CD4-positive, alpha-beta memory T cell (primary cell): ENCODE results near the gene TOR3A. TPM values are rescaled to one million over a fixed set of nuclear protein-coding genes. Genes with fewer than 3 reads are reported as not detected.
A peak's percentile ranks its signal among the peaks of the same experiment; 100 is the strongest.

Source experiments
- CTCF ChIA-PET: fragments of 350-600 bp; sonication (Branson Sonifier 250); formaldehyde crosslinking; loops from one replicate; lab custom pipeline; 2021; ENCODE audit warnings: inconsistent platforms; ENCODE audit not compliant: partially characterized antibody; lab: Charles Lee
- POLR2A ChIA-PET: fragments of 350-600 bp; sonication (Branson Sonifier 250); formaldehyde crosslinking; loops from one replicate; lab custom pipeline; 2021; ENCODE audit not compliant: partially characterized antibody; lab: Charles Lee
- DNase-seq, 5 donors: peaks; one replicate each; pipeline versions ENCODE4 v3.0.0 to v3.0.0-alpha.2; 2020 to 2022; ENCODE audit warnings: mixed read lengths in 1 of 5
- H3K27ac ChIP-seq: one replicate; pipeline ENCODE4 v1.7.0; 2013; ENCODE audit warnings: low read depth, low read length
- H3K27me3 ChIP-seq: 2 replicates; pipeline ENCODE4 v1.7.0; 2013; ENCODE audit warnings: mild to moderate bottlenecking, low read length, moderate library complexity; ENCODE audit not compliant: insufficient read depth
- H3K36me3 ChIP-seq: 2 replicates; pipeline ENCODE4 v1.7.0; 2013; ENCODE audit warnings: mild to moderate bottlenecking, low read length, moderate library complexity; ENCODE audit not compliant: insufficient read depth
- H3K4me1 ChIP-seq: 2 replicates; pipeline ENCODE4 v1.7.0; 2013; ENCODE audit warnings: mild to moderate bottlenecking, low read length, moderate library complexity; ENCODE audit not compliant: insufficient read depth
- H3K4me3 ChIP-seq, 2 donors: one replicate each; pipeline ENCODE4 v1.7.0; 2013; ENCODE audit warnings: low read length in 2 of 2, mild to moderate bottlenecking in 1 of 2
- H3K9me3 ChIP-seq, 2 donors: one replicate each; pipeline ENCODE4 v1.7.0; 2013; ENCODE audit warnings: low read length in 2 of 2, control low read depth in 1 of 2; ENCODE audit not compliant: control insufficient read depth in 1 of 2
- H3K27ac Mint-ChIP-seq, 7 donors: one replicate each; pipeline ENCODE4 v1.8.0; 2020 to 2021; ENCODE audit warnings: mixed read lengths in 7 of 7, mild to moderate bottlenecking in 6 of 7, inconsistent platforms in 3 of 7, moderate library complexity in 3 of 7
- H3K27me3 Mint-ChIP-seq, 2 donors: one replicate each; pipeline ENCODE4 v1.8.0; 2020 to 2021; ENCODE audit warnings: mixed read lengths in 2 of 2
- H3K36me3 Mint-ChIP-seq, 2 donors: one replicate each; pipeline ENCODE4 v1.8.0; 2020 to 2021; ENCODE audit warnings: mixed read lengths in 2 of 2, inconsistent platforms in 1 of 2, mild to moderate bottlenecking in 1 of 2
- H3K4me1 Mint-ChIP-seq, 4 donors: one replicate each; pipeline ENCODE4 v1.8.0; 2020 to 2021; ENCODE audit warnings: mixed read lengths in 4 of 4, mild to moderate bottlenecking in 1 of 4
- H3K4me3 Mint-ChIP-seq, 8 donors: one replicate each; pipeline ENCODE4 v1.8.0; 2020 to 2021; ENCODE audit warnings: mixed read lengths in 8 of 8, mild to moderate bottlenecking in 7 of 8, moderate library complexity in 6 of 8, inconsistent platforms in 3 of 8
- H3K9me3 Mint-ChIP-seq, 8 donors: one replicate each; pipeline ENCODE4 v1.8.0; 2020 to 2021; ENCODE audit warnings: mixed read lengths in 8 of 8, mild to moderate bottlenecking in 5 of 8, inconsistent platforms in 3 of 8, moderate library complexity in 1 of 8
- intact Hi-C: fragments of 100-400 bp; cut with micrococcal nuclease; formaldehyde crosslinking; loops from one replicate; pipeline ENCODE4 v1.15.1; 2023
- polyA plus RNA-seq, 2 donors: library from polyadenylated mRNA; unstranded; fragments of 300-500 nt; fragmentation: Illumina TruSeq; gene quantifications; one replicate each; pipeline ENCODE4 v1.2.3, GENCODE V29; 2021
- total RNA-seq, 2 experiments: library from RNA; stranded (reverse); gene quantifications; one replicate each; pipeline ENCODE4 v1.2.3, GENCODE V29; 2021

The TOR3A gene
- total and polyA plus RNA-seq, 4 experiments from 2014 or later: 25.4 to 51.3 (median 32.2) TPM

DNA sequence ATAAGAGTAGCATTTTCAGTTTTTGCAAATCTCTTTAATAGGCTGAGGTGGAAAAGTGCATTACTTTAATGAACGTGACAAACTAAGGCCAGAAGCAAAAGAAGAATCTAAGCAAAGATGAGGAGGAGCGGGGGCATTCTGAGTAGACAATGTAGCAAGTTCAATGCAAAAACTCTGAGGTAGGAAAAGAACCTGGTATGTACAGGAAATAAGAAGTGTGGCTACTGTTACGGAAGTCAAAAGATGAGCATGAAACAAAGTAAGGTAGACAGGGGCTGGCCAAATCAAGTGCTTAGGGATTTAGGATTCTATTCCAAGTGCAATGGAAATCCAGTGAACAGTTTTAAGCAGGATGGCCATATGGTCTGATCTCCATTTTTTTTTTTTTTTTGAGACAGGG lies 63.7 kb downstream of the TOR3A start:
- POLR2A ChIA-PET: interaction anchor here (0.6 kb wide), 1 partner anchor 24 kb away, joined by 3 read pairs; no protein-coding TSS in a partner anchor
- intact Hi-C loops: no loop called here
- no peak for DNase-seq

More for the DNA sequence above, 63.7 kb downstream of the TOR3A start:
- H3K27me3 Mint-ChIP-seq: no peaks in the 10 kb centered on the region
- H3K4me3 Mint-ChIP-seq: no peak overlapping the region
- Histone ChIP-seq H3K9me3 (no peaks in the 10 kb centered on the region), H3K27me3 (no peaks in the 10 kb centered on the region), H3K4me3 (no peak overlapping the region), H3K36me3 (no peaks in the 10 kb centered on the region), H3K4me1 (peaks cover 23% of the 10 kb centered on the region), H3K27ac (no peak overlapping the region)
- H3K9me3 Mint-ChIP-seq: peaks cover 0 to 4% (median 0%) of the 10 kb centered on the region in 8 donors
- H3K36me3 Mint-ChIP-seq: peaks cover 14 to 16% of the 10 kb centered on the region in 2 donors
- peak overlapping the region in 3 of 7 donors; percentile 18 to 66 (median 54) for H3K27ac Mint-ChIP-seq
- CTCF ChIA-PET: no interaction called here
- peaks cover 20 to 23% (median 22%) of the 10 kb centered on the region in 4 donors for H3K4me1 Mint-ChIP-seq

Other genes with a start within 250 kb of the TOR3A start
- not detected for gene ANGPTL1, start 211.0 kb upstream of the TOR3A start, total RNA-seq
- not detected for gene ANGPTL1, start 211.0 kb upstream of the TOR3A start, polyA plus RNA-seq
- gene FAM20B, start 56.2 kb upstream of the TOR3A start, total RNA-seq: 10 to 100 TPM; 29.6 to 31.9 TPM
- 1 to 10 TPM; 4.3 to 8.8 TPM for gene FAM20B, start 56.2 kb upstream of the TOR3A start, polyA plus RNA-seq
- gene ABL2, start 147.6 kb downstream of the TOR3A start, total RNA-seq: 10 to 100 TPM; 16.9 to 18.6 TPM
- 1 to 10 TPM; 1.2 to 2.1 TPM for gene ABL2, start 147.6 kb downstream of the TOR3A start, polyA plus RNA-seq
- gene SOAT1, start 211.7 kb downstream of the TOR3A start, total RNA-seq: 10 to 100 TPM; 51.2 to 51.6 TPM
- gene SOAT1, start 211.7 kb downstream of the TOR3A start, polyA plus RNA-seq: 100 to 1,000 TPM in 1 of 2 donors, 10 to 100 TPM in 1; 81.0 to 103 TPM